HG02970 (cell line): Measurements from ENCODE around the gene CCDC13.

Source experiments
- ATAC-seq: cut with Tn5 transposase; IDR thresholded peaks from one replicate; pipeline ENCODE4 v1.9.1; 2021; ENCODE audit warnings: mild to moderate bottlenecking, moderate library complexity, moderate number of reproducible peaks; ENCODE audit not compliant: unreplicated experiment, low FRiP score

The CCDC13 gene

DNA sequence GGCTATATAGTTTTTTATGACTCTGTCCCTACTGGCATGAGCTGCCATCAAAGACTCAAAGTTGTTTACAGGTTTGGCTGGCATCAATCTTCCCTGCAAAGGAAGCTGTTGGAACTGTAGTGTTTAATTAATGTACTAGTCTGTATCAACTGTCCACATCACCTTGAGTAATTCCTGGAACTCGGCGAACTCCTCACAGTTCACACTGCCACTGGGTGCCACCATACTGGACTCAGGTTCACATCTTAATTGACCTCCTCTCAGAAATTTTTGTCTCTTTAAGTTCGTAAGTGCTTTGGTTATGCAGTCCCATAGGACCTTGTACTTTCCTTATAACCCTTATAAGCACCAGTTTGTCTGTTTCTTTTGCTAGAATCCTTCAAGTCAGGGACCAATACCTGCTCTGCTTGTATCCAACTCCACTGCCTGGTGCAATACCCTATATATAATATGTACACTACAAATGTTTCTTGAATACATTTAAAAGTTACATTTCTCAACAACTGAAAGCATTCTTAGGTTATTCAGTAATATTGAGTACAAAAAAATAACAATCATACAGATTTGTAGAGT, 28.1 kb upstream of the CCDC13 start:
- no peak for ATAC-seq

DNA sequence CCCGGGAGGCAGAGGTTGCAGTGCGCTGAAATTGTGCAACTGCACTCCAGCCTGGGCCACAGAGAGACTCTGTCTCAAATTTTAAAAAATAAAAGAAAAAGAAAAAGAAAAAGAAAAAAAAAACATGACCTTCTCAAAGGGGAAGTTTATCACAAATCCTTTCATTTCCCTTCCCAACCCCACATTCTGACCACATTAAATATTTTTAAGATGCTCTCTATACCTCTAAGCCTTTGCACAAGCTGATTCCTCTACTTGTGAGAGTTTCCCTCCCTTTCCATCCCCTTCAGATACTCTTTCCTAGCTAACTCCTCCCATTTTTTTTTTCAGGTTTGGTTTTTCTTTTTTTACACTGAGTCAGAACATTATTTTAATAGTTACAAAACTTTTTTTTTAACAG, 27.2 kb upstream of the CCDC13 start:
- ATAC-seq, result no peak

DNA sequence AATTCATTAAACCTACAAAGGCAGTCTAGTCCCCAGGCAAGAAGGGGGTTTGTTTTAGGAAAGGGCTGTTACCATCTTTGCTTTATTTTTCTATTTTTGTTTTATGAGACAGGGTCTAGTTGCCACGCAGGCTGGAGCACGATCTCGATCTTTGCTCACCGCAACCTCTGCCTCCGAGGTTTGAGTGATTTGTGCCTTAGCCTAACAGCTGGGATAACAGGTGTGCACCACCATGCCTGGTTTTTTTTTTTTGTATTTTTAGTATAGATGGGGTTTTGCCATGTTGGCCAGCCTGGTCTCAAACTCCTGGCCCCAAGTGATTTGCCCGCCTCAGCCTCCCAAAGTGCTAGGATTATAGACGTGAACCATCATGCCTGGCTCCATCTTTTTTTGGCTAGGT, 26.3 kb upstream of the CCDC13 start:
- ATAC-seq, result no peak

DNA sequence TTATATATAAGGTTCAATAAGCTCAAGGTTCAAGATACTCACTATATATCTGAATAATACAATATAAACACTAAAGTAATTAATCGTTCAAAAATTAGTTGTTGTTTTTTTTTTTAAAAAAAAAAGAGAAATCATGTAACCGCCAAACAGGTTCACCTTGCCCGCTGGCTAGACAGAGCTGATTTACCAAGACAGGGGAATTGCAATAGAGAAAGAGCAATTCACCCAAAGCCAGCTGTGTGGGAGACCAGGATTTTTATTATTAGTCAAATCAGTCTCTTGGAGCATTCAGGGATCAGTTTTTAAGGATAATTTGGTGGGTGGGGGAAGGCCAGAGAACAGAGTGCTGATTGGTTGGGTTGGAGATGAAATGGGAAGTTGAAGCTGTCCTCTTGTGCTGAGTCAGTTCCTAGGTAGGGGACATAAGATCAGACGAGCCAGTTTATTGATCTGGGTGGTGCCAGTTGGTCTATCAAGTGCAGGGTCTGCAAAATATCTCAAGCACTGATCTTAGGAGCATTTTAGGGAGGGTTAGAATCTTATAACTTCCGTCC, 23.4 kb upstream of the CCDC13 start:
- no peak for ATAC-seq

DNA sequence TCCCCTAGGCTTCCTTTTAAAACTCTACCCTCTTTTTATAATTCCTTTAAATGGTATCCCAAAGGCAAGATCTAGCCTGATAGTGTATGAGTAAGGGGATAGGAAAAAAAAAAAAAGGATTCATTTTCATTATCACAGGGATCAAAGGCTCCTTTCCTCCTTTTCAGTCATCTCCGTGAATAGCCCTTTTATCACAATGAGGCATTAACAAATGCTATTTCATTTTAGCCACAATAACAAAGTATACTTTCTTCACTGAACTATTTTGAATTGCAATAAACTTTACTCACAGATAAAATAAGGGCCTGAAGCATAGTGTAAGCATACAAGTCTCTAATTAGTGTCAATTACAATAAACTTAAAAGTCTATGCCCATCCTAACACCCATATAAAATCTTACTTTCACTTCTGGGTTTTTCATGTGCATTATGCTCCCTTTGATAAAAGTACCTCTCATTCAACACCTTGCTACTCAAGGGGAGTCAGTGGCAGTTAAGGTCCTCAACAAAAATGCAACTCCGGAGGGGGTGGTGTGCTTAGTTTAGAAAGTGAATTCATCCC, 22.6 kb upstream of the CCDC13 start:
- ATAC-seq, result no peak

DNA sequence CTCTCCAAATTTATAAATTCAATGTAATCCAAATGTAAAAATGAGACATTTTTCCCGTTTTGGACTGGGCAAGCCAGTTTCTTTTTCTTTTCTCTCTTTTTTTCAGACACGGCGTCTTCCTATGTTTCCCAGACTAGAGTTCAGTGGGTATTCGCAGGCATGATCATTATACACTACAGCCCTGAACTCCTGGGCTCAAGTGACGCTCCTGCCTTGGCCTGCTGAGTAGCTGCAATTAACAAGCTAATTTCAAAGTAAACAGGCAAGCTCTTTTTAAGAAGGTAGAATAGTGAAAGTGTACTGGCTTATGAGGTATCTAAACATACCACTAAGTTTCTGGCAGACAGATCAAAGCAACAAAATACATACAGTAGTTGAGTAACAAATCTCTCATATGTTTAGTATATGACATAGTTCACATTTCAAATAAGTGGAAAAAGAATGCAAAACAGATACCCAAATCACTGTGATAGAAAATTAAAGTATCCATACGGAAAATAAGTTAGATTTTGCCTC, 17.7 kb upstream of the CCDC13 start:
- no peak for ATAC-seq

DNA sequence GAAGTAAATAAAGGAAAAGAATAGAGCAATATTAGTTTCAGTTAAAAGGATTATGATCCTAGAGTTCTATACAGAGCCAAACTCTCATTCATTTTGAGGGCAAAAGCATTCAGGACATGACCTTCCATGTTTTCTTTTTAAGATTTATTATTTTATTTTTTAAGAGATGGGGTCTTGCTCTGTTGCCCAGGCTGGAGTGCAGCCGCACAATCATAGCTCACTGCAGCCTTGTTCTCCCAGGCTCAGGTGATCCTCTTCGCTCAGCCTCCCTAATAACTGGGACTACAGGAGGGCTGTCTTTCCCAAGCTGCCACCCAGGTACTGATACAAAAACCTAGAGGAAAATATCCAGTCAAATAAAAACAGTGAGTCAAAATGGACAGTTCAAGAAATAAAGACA, 13.6 kb upstream of the CCDC13 start:
- ATAC-seq, result no peak

DNA sequence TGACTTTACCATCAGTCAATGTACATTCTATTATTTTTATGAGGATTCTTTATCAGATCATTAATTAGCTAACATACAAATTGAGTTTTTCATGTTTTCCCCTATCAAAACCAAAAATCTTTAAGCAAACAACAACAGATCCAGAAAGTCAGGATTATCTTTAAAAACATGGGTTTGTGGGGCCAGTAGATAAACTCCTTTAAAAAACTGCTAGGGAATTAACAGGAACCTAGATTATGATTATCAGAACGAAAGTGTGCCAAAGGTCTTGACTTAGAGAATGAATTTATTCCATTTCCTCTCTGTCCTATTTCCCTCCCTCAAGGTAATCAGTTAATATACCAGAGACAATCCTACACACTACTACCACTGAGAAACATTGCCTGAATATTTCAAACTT, 13.2 kb upstream of the CCDC13 start:
- no peak for ATAC-seq

DNA sequence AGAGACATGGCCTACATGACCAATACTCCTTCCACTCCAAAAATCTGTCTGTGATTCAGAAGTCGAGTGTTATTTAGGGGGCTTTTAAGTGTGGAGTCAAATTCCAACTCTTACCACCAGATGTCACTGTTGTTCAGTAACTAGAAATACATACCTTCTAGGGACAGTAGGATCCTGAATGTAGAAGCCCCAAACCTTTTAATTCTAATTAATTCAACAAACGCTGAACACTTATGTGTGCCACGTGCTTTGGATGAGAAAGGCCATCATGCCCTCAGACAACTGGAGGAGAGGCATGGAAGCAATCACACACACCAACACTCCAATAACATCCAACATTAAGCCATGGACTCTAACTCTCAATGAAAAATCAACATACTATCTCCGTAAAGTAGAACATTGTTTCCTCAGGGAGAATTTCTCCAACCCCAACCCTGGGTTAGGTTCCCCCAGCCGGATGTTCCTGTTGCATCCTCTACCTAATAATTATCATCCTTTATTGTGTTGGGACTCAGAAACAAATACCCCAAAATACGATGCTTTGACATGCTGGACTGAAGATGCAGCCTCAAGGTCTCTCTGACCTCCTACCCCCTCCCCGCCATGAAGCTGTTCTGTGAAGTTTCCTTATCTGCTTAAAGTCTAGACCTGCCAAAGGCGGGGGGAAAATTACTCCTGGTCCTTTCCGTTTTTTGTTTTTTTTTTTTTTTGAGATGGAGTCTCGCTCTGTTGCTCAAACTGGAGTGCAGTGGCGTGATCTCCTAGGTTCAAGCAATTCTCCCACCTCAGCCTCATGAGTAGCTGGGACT, 8.0 kb upstream of the CCDC13 start:
- no peak for ATAC-seq

DNA sequence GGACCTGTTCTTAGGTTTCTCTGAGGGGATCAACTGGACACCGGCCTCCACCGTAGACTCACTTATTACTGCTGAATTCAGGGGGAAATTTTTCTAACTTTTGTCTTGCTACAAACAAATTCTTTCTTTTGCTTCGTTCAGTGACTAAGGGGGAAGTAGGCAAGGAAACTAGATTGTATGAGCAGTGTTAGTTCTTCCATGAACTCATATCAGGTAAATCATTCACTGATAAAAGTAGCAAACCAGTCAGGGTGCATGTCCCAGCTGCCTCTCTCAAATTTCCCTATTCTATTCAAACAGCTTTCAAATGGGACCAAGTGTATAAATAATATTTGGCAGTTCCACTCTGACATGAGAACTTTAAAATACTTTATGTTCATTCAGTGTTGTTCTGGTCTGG, 7.3 kb upstream of the CCDC13 start:
- no peak for ATAC-seq

DNA sequence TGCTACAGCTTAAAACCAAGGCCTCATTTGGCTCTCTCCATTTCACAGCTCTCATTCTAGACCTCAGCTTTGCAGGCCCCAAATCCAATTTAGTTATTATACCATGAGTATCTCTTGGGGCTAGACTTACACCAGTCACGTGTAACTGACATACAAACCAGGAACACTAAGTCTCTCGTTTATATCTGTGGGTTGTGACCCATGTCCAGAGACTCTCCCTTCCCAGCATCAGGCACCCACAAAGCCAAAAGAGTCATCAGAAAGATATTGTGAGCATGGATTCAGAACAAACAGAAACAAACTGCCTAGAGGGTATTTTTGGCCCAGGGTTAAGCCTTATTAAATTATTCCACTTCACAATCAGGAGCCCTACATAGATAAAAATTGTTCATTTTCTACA, 5.6 kb upstream of the CCDC13 start:
- ATAC-seq, result no peak

DNA sequence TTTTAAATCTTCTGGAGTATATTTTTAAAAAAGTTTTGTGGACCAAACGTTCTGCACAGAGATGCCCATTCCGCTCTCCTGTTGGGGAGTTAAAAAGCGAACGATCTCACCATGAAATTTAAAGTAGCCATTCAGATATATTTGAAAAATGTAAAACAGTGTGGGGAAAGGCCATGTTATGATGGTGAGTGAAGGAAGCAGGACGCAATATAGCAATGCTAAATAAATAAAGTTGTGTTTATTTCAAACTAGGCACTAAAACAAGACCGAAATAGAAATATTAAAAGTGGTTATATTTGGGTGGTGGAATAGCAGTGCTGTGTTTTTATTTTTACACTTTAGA, 327 bp upstream of the CCDC13 start:
- no peak for ATAC-seq

DNA sequence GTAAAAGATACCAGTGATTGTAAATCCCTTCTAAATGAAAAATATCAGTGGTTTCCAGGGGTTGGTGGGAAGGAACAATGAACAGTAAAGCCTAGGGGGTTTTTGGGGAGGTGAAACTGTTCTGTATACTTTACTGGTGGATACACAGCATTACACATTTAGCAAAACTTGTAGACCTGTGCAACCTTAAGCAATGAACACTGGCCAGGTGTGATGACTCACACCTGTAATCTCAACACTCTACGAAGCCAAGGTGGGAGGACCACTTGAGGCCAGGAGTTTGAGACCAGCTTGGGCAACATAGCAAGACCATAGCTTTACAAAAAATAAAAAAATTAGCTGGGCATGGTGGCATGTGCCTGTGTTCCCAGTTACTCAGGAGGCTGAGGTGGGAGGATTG, 1.8 kb downstream of the CCDC13 start:
- no peak for ATAC-seq

DNA sequence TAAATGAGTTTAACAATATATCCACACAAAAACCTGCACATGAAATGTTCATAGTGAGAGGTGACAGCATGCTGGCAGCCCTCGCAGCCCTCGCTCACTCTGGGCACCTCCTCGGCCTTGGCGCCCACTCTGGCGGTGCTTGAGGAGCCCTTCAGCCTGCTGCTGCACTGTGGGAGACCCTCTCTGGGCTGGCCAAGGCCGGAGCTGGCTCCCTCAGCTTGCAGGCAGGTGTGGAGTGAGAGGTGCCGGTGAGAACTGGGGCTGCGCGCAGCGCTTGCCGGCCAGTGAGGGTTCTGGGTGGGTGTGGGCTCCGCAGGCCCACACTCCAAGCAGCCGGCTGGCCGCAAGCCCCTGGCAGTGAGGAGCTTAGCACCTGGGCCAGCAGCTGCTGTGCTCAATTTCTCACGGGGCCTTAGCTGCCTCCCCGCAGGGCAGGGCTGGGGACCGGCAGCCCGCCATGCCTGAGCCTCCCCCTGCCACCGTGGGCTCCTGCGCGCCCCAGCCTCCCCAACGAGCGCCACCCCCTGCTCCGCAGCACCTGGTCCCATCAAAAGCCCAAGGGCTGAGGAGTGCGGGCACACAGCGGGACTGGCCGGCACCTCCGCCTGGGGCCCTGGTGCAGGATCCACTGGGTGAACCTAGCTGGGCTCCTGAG, 3.4 kb downstream of the CCDC13 start:
- ATAC-seq, result no peak

DNA sequence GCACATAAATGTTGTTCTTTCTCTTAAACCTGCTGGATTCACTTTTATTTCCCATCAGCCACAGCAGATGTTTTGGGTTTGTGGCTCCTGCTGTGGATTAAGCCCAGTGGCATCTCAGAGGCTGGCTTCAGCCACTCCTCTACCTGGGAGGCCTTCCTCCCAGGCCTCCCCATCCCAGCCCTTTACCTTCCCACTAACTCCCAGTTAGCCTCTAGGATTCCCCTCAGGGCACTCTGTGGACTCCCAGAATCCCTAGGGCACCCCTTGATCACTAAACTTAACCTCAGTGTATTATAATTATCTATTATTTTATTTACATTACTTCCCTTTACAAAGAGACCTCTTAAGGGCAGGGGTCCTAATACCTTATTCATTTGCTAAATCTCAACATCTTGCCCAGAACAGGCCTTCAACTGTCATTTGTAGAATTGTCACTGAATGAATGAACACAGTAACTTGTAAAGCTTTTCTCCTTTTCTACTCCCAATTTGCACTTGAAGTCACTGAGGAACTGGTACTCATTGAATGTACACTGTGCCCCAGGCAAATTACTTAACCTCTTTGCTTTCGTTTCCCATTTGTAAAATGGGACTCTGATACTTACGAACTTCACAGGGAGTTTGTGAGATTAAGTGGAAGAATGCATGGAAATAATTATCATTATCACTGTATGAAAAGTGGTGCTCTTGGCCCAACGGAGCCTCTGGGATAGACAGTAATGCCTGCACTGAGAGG, 8.3 kb downstream of the CCDC13 start:
- no peak for ATAC-seq

DNA sequence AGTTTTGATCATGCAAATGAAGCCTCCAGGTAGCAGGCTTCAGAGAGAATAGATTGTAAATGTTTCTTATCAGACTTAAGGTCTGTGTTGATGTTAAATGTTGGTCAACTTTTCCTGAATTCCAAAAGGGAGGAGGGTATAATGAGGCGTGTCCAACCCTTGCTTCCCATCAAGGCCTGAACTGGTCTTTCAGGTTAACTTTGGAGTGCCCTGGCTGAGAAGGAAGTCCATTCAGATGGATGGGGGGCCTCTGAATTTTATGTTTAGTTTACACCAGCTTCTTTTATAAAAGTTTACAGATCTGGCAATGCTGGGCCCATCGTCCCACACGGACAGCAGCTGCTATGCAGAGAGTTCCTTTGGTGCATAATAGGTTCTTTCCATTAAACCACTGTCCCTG, 8.9 kb downstream of the CCDC13 start:
- ATAC-seq, result no peak

DNA sequence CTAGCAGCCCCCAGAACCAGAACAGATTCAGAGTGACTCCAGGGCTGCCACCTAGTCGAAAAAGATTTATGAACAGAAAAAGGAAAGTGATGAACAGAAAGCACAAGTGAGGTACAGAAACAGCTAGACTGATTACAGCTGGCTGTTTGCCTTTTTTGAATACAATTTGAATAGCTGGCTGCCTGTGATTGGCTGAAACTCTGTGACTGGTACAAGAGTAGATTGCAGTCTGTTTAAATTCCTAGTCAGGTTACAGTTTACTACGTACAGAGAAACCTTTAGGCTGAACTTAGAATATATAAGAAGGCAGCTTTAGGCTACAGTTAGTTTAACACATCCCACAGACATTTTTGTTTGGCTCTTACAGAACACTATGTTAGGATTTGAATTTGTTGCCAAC, 10.0 kb downstream of the CCDC13 start:
- ATAC-seq, result no peak

DNA sequence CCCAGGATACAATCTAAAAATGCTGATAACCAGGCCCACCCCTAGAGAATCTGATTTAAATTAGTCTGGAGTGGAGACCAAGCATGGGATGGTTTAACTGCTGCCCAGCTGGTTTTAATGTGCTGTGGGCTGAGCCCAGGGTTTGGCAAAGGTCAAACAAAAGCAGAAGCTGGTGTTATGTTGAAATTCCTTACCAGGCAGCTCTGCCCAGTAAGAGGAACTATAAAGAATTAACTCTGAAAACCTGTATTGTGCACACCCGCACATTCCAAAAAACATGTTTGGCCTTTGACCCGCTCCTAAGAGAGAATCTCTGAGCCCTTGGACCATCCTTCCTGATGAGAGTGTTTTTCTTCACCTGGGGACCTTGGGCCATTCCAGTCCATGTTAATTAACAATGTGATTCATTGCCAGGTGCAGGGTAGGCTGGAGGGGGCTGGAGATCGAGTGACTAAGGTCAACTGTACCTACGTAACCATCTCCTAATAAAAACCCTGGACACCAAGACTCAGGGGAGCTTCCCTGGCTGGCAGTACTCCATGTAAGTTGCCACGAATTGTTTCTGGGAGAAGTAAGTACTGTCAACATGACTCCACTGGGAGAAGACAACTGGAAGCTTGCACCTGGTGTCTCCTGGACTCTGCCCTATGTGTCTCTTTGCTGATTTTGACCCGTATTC, 10.9 kb downstream of the CCDC13 start:
- ATAC-seq, result no peak

DNA sequence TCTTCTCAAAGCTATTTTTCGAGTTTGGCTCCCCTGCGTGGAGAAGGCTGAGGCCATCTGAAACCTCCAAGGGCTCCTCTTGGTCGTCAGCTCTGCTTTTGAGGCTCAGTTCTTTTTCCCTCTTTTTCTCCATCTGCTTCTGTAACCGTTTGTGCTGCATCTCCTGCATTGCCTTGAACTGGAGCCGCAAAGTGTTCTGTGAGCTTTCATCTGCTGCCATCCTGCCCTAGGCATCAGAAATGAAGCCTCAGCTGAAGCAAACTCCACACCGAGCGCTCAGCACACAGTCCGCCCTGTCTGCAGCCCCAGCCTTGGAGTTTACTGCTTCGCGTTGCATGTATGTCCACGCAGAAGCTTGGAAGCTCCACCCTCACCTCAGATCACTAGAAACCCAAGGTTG, 14.9 kb downstream of the CCDC13 start:
- ATAC-seq, result no peak

DNA sequence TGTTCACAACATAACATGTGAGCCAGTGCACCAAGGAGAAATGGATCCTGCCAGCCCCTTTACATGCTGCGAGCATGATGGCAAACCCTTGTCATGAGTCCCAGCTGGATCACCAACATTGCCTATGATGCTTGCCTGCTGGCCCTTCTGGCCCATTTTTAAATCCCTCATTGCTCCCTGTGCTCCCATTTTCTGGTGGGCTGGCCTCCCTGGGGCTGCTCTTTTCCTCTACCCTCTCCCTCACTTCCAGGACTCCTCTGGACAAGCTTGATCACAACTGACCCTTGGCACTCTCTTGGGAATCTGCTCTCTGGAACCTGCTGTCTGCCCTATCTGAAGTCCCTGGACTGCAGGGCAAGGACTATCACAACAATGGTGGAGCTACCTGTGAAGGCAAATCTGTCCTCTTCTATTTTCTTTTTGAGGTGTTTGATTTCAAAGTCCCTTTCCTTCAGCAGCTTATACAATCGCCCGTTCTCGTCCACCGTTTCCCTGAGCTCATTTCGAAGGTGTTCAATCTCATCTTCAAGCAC, 16.3 kb downstream of the CCDC13 start:
- ATAC-seq, result no peak
